Measurements from ENCODE around the gene SV2A.

Gene SV2A

GRCh38 chr1:149886396-149887195 lies 31.0 kb downstream of the SV2A start (continued):
- TF ChIP-seq KLF17 (tag by site-specific recombination; IDR thresholded peaks at IDR 0.05) (peak; percentile 46; the same call in 1 of the 2 replicates), ZNF24 (tag by site-specific recombination; IDR thresholded peaks at IDR 0.05) (no peak), REPIN1 (tag by site-specific recombination; IDR thresholded peaks at IDR 0.05; ENCODE audit: low read depth) (0 out of 2 replicates have a peak, but pooled peaks have one; percentile 59), ZNF121 (tag by site-specific recombination; IDR thresholded peaks at IDR 0.05) (no peak), HOXA7 (CRISPR knock-in tag; IDR thresholded peaks at IDR 0.05; ENCODE audit: borderline replicate concordance) (no peak), ZNF624 (tag by site-specific recombination; IDR thresholded peaks at IDR 0.05) (no peak), ZNF529 (tag by site-specific recombination; IDR thresholded peaks at IDR 0.05; ENCODE audit: insufficient replicate concordance) (no peak), ZNF660 (tag by site-specific recombination; IDR thresholded peaks at IDR 0.05) (peak; percentile 60), ZNF791 (tag by site-specific recombination; IDR thresholded peaks at IDR 0.05) (no peak), PBX3 (CRISPR knock-in tag; IDR thresholded peaks at IDR 0.05) (no peak), ZNF48 (tag by site-specific recombination; IDR thresholded peaks at IDR 0.05) (no peak), ZFHX2 (tag by site-specific recombination; conservative IDR thresholded peaks at IDR 0.05) (no peak), ZNF639 (tag by site-specific recombination; IDR thresholded peaks at IDR 0.05) (no peak), ZNF133 (tag by site-specific recombination; IDR thresholded peaks at IDR 0.05) (no peak), PRDM4 (tag by site-specific recombination; IDR thresholded peaks at IDR 0.05) (no peak), ZBTB21 (tag by site-specific recombination; IDR thresholded peaks at IDR 0.05) (no peak), ZNF513 (tag by site-specific recombination; IDR thresholded peaks at IDR 0.05) (no peak), ZNF140 (tag by site-specific recombination; IDR thresholded peaks at IDR 0.05) (no peak), ZBTB6 (tag by site-specific recombination; IDR thresholded peaks at IDR 0.05) (no peak; the same call in 1 of the 2 replicates), KLF16 (tag by site-specific recombination; IDR thresholded peaks at IDR 0.05) (0 out of 2 replicates have a peak, but pooled peaks have one; percentile 22), ZNF202 (tag by site-specific recombination; IDR thresholded peaks at IDR 0.05; ENCODE audit: borderline replicate concordance) (no peak), ZNF555 (tag by site-specific recombination; conservative IDR thresholded peaks at IDR 0.05) (no peak), ZNF18 (tag by site-specific recombination; IDR thresholded peaks at IDR 0.05) (no peak), ZNF239 (tag by site-specific recombination; IDR thresholded peaks at IDR 0.05) (no peak), KLF9 (tag by site-specific recombination; IDR thresholded peaks at IDR 0.05; ENCODE audit: low read depth) (peak; percentile 79), ZNF146 (tag by site-specific recombination; IDR thresholded peaks at IDR 0.05) (peak; percentile 49; the same call in 1 of the 2 replicates), ZNF169 (tag by site-specific recombination; IDR thresholded peaks at IDR 0.05) (no peak), ZNF548 (tag by site-specific recombination; IDR thresholded peaks at IDR 0.05) (no peak), ZNF544 (tag by site-specific recombination; IDR thresholded peaks at IDR 0.05) (no peak)
